ENCODE data around the gene CDH4. TPM values are rescaled to one million over a fixed set of nuclear protein-coding genes. Genes with fewer than 3 reads are reported as not detected.
A peak's percentile ranks its signal among the peaks of the same experiment; 100 is the strongest.

The CDH4 gene
- total RNA-seq, 1 experiment from 2014 or later = 25.0 TPM

DNA sequence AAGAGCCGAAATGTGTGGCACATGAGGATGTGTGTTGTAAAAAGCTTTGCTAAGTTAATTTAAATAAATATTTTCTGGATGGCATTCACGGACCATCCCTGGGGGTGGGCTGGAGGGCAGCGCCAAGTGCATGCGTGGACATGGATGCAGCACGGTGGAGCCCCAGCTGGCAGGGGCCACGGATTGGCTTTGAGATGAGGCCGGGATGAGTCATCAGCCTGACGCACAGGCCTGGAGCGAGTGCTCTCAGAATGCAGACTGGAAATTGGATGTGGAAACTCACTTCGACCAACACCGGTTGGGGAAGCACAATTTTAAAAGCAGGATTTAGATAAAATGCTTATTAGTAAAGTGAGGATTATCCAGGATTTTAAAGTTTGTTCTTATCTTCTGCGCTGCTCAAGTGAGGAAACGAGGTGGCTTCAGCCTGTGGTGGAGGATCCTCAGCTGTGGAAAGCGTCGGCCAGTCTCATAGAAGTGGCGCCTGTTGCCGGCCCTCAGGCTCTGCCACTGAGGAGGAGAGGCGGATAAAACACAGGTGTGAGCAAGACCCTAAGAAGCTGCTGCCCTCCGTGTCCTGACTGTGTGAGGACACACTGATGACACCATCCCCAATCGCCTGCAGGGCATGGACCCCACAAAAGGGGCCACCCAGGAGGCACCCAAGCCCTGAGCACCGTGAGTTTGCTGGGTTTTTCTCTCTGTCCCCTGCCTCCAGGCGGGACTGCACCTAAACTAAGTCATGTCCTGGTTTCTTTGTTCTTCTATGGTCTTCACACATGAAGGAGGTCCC is 279.7 kb downstream of the CDH4 start:
- H3K9me3 Mint-ChIP-seq (ENCODE audit: unreplicated experiment) = no peaks in the 10 kb centered on the region
- H3K27ac Mint-ChIP-seq (ENCODE audit: low read depth, unreplicated experiment) = no peak overlapping the region
- H3K36me3 Mint-ChIP-seq (ENCODE audit: insufficient read depth, unreplicated experiment) = peaks cover 16% of the 10 kb centered on the region
- intact Hi-C loops (cut with micrococcal nuclease) = no loop called here
- TF ChIP-seq CTCF (IDR thresholded peaks at IDR 0.05; ENCODE audit: unreplicated experiment) = no peak
- H3K27me3 Mint-ChIP-seq (ENCODE audit: insufficient read depth, unreplicated experiment) = no peaks in the 10 kb centered on the region
- DNase-seq (ENCODE audit: unreplicated experiment) = peak; percentile 81
- CTCF ChIA-PET = interaction anchor here (0.9 to 1.7 kb wide), 2 partner anchors 152 to 365 kb away, joined by 3 to 6 read pairs; no protein-coding TSS in a partner anchor
- POLR2A ChIA-PET = no interaction called here
- peaks cover 16% of the 10 kb centered on the region for H3K4me1 Mint-ChIP-seq (ENCODE audit: insufficient read depth, unreplicated experiment)
- no peak overlapping the region for H3K4me3 Mint-ChIP-seq (ENCODE audit: unreplicated experiment)
- BruUV-seq (replicated peaks) = no TSS peak

- Mint-ChIP-seq H3K36me3 (ENCODE audit: insufficient read depth, unreplicated experiment) (peaks cover 16% of the 10 kb centered on the region), H3K27me3 (ENCODE audit: insufficient read depth, unreplicated experiment) (no peaks in the 10 kb centered on the region), H3K27ac (ENCODE audit: low read depth, unreplicated experiment) (no peak overlapping the region), H3K4me1 (ENCODE audit: insufficient read depth, unreplicated experiment) (peaks cover 16% of the 10 kb centered on the region), H3K4me3 (ENCODE audit: unreplicated experiment) (no peak overlapping the region), H3K9me3 (ENCODE audit: unreplicated experiment) (no peaks in the 10 kb centered on the region)
- DNase-seq (ENCODE audit: unreplicated experiment) = no peak
- ChIA-PET POLR2A (interaction anchor here (0.6 kb wide), 1 partner anchor 581 kb away, joined by 4 read pairs; no protein-coding TSS in a partner anchor), CTCF (no interaction called here)
- no peak for TF ChIP-seq CTCF (IDR thresholded peaks at IDR 0.05; ENCODE audit: unreplicated experiment)
- BruUV-seq (replicated peaks) = no TSS peak
- intact Hi-C loops (cut with micrococcal nuclease) = no loop called here
Observed at GRCh38 chr20:61532736-61533135, 280.7 kb downstream of the CDH4 start.

- intact Hi-C loops (cut with micrococcal nuclease) = no loop called here
- no peak for DNase-seq (ENCODE audit: unreplicated experiment)
- Mint-ChIP-seq H3K36me3 (ENCODE audit: insufficient read depth, unreplicated experiment) (peaks cover 16% of the 10 kb centered on the region), H3K27me3 (ENCODE audit: insufficient read depth, unreplicated experiment) (no peaks in the 10 kb centered on the region), H3K27ac (ENCODE audit: low read depth, unreplicated experiment) (no peak overlapping the region), H3K4me1 (ENCODE audit: insufficient read depth, unreplicated experiment) (peaks cover 16% of the 10 kb centered on the region), H3K9me3 (ENCODE audit: unreplicated experiment) (no peaks in the 10 kb centered on the region), H3K4me3 (ENCODE audit: unreplicated experiment) (no peak overlapping the region)
- no peak for TF ChIP-seq CTCF (IDR thresholded peaks at IDR 0.05; ENCODE audit: unreplicated experiment)
- ChIA-PET CTCF (no interaction called here), POLR2A (interaction anchor here (0.6 kb wide), 1 partner anchor 581 kb away, joined by 4 read pairs; no protein-coding TSS in a partner anchor)
- no TSS peak for BruUV-seq (replicated peaks)
Observed at GRCh38 chr20:61533231-61533631, 281.2 kb downstream of the CDH4 start.

DNA sequence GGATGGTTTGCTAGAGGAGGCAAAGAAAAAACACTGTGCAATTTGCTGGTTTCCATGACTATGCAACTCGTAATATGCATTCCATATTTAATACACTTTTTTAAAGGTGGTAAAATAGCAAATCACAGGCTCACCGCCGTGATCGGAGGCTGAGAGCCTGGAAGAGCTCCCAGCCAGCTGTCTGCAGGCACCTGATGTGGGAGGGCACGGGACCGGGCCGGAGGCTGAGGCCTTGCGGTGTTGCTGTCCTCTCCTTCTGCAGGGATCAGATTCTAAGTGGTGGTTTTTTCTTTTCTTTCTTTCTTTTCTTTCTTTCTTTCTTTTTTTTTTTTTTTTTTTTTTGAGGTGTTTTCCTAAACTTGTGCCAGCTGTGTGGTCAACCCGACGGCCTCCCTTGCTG is 282.3 kb downstream of the CDH4 start:
- Mint-ChIP-seq H3K27me3 (ENCODE audit: insufficient read depth, unreplicated experiment) (no peaks in the 10 kb centered on the region), H3K36me3 (ENCODE audit: insufficient read depth, unreplicated experiment) (peaks cover 16% of the 10 kb centered on the region), H3K4me3 (ENCODE audit: unreplicated experiment) (no peak overlapping the region), H3K4me1 (ENCODE audit: insufficient read depth, unreplicated experiment) (peaks cover 11% of the 10 kb centered on the region), H3K9me3 (ENCODE audit: unreplicated experiment) (no peaks in the 10 kb centered on the region), H3K27ac (ENCODE audit: low read depth, unreplicated experiment) (no peak overlapping the region)
- no peak for TF ChIP-seq CTCF (IDR thresholded peaks at IDR 0.05; ENCODE audit: unreplicated experiment)
- ChIA-PET CTCF (interaction anchor here (0.6 kb wide), 1 partner anchor 41 kb away, joined by 4 read pairs; no protein-coding TSS in a partner anchor), POLR2A (no interaction called here)
- no peak for DNase-seq (ENCODE audit: unreplicated experiment)
- no TSS peak for BruUV-seq (replicated peaks)
- intact Hi-C loops (cut with micrococcal nuclease) = no loop called here

Data from MCF 10A (cell line).